RWPE2 (cell line): ENCODE measurements around the gene FAM174B.

Experiments
- ATAC-seq: fragments of 200-7000 bp; cut with Tn5 transposase; 3 replicates; pipeline ENCODE4 v1.9.1; 2021; ENCODE audit warnings: low read depth
- DNase-seq: peaks from one replicate; pipeline ENCODE4 v3.0.0-alpha.2; 2020; ENCODE audit warnings: low spot score
- H3K27ac ChIP-seq: fragments of 450-650 bp; 2 replicates; pipeline ENCODE4 v1.5.1; 2017; ENCODE audit warnings: mild to moderate bottlenecking; ENCODE audit not compliant: poor library complexity, severe bottlenecking
- H3K27me3 ChIP-seq: fragments of 250-450 bp; sonication (Bioruptor Pico); 2 replicates; pipeline ENCODE4 v1.5.1; 2021; ENCODE audit warnings: mild to moderate bottlenecking, moderate library complexity; ENCODE audit not compliant: insufficient read depth, poor library complexity, severe bottlenecking
- H3K36me3 ChIP-seq: fragments of 250-450 bp; sonication (Bioruptor Pico); 2 replicates; pipeline ENCODE4 v1.5.1; 2020; ENCODE audit warnings: low read depth, mild to moderate bottlenecking, moderate library complexity
- H3K4me1 ChIP-seq: fragments of 250-450 bp; sonication (Bioruptor Pico); 2 replicates; pipeline ENCODE4 v1.5.1; 2021; ENCODE audit warnings: mild to moderate bottlenecking, moderate library complexity; ENCODE audit not compliant: insufficient read depth, poor library complexity, severe bottlenecking
- H3K4me3 ChIP-seq: fragments of 250-450 bp; sonication (Bioruptor Pico); 2 replicates; pipeline ENCODE4 v1.5.1; 2021; ENCODE audit warnings: mild to moderate bottlenecking, moderate library complexity; ENCODE audit not compliant: severe bottlenecking
- H3K9me3 ChIP-seq: fragments of 250-450 bp; sonication (Bioruptor Pico); 2 replicates; pipeline ENCODE4 v1.5.1; 2021; ENCODE audit warnings: mild to moderate bottlenecking, moderate library complexity; ENCODE audit not compliant: severe bottlenecking
- TF ChIP-seq, protein P1 (sequence below): fragments of 450-650 bp; IDR thresholded peaks from one replicate; pipeline ENCODE4 v1.5.1; 2017; ENCODE audit warnings: mild to moderate bottlenecking, moderate library complexity; ENCODE audit not compliant: poor library complexity, severe bottlenecking

The FAM174B gene

DNA sequence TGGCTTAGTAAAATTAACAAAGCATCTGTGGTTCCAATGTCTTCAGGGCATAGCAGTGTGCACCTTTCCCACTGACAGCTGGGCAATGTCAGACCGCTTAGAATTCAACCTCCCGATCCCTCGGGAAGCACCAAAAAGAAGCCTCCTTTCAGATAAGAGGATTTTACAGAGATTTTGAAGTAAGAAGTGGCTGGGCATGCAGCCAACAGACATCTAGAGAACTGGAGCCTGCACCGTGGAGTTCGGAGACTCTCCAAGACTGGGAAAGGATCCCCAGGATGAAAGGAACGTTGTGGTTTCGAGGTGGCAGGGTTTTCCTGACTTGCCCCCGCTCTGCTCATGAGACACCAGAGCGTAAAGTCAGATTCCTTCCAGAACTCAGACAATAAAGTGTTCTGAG, 5.3 kb downstream of the FAM174B start:
- Histone ChIP-seq H3K9me3 (no peaks in the 10 kb centered on the region), H3K4me3 (no peak overlapping the region), H3K4me1 (no peaks in the 10 kb centered on the region), H3K27me3 (peaks cover 62% of the 10 kb centered on the region), H3K36me3 (no peaks in the 10 kb centered on the region), H3K27ac (no peak overlapping the region)
- TF ChIP-seq, protein P1, sequence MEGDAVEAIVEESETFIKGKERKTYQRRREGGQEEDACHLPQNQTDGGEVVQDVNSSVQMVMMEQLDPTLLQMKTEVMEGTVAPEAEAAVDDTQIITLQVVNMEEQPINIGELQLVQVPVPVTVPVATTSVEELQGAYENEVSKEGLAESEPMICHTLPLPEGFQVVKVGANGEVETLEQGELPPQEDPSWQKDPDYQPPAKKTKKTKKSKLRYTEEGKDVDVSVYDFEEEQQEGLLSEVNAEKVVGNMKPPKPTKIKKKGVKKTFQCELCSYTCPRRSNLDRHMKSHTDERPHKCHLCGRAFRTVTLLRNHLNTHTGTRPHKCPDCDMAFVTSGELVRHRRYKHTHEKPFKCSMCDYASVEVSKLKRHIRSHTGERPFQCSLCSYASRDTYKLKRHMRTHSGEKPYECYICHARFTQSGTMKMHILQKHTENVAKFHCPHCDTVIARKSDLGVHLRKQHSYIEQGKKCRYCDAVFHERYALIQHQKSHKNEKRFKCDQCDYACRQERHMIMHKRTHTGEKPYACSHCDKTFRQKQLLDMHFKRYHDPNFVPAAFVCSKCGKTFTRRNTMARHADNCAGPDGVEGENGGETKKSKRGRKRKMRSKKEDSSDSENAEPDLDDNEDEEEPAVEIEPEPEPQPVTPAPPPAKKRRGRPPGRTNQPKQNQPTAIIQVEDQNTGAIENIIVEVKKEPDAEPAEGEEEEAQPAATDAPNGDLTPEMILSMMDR: no peak
- DNase-seq (no peak), ATAC-seq (no peak)

DNA sequence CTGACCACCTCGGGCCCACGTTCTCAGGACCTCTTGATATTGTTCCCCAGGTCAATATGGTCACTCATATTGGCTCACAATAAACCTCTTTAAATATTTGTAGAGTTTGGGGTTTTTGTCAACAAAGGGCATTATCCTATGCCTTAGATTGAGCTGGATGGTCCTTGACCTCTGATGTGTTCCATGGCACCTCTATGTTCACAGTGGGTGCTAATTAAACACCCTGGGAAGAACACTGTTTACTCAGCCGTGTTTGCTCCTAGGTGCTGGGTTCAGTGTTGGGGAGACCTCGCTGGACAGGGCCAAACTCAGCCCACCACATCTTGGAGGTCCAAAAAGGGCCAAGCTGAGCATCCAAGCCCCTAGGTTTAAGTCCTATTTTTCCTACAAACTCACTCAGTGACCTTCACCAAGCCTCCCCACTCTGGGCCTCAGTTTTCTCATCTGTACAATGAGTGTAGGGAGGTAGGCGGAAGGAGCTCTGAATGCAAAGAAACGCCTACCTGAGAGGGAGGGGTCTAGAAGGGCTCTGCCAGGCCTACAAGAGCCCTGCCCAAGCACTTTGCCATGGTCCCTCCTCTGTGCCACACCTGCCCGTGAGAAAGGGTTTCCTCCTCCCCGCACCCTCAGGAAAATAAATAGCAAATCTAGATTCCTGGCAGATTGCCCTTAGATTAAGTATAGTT, 7.2 kb downstream of the FAM174B start:
- H3K4me1 ChIP-seq: no peaks in the 10 kb centered on the region
- H3K9me3 ChIP-seq: no peaks in the 10 kb centered on the region
- no peak overlapping the region for H3K27ac ChIP-seq
- no peak overlapping the region for H3K4me3 ChIP-seq
- DNase-seq (no peak), ATAC-seq (no peak)
- H3K27me3 ChIP-seq: peaks cover 48% of the 10 kb centered on the region
- H3K36me3 ChIP-seq: no peaks in the 10 kb centered on the region
- TF ChIP-seq, protein P1: no peak

DNA sequence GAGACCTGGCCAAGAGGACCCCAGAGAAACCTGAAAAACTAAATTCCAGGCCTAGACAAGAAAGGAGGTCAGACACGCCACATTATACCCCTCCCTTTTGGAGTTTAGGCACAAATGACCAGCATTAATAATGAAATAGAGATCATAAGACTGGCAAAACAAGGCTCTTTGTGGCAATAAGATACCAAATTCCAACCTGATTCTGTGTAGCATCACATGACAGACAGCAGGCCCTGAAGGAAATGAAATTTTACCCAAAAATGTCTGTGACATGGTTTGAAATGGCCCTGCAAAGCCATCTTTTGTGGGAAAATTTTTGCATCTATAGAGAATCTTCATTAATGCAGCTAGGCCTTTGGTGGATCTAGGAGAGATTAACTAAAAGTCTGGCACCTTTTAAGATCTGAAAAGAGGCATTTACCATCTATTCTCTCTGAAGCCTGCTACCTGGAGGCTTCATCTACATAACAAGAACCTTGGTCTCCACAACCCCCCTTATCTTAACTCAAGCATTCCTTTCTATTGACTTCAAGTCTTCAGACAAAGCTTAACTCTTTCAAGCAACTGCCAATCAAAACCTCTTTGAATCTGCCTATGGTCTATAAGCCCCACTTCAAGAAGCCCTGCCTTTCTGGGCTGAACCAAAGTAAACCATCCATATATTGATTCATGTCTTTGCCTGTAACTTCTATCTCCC, 8.0 kb downstream of the FAM174B start:
- H3K9me3 ChIP-seq: no peaks in the 10 kb centered on the region
- H3K27ac ChIP-seq: no peak overlapping the region
- DNase-seq (no peak), ATAC-seq (no peak)
- H3K4me3 ChIP-seq: no peak overlapping the region
- TF ChIP-seq, protein P1: no peak
- no peaks in the 10 kb centered on the region for H3K4me1 ChIP-seq
- H3K36me3 ChIP-seq: no peaks in the 10 kb centered on the region
- H3K27me3 ChIP-seq: peaks cover 41% of the 10 kb centered on the region

DNA sequence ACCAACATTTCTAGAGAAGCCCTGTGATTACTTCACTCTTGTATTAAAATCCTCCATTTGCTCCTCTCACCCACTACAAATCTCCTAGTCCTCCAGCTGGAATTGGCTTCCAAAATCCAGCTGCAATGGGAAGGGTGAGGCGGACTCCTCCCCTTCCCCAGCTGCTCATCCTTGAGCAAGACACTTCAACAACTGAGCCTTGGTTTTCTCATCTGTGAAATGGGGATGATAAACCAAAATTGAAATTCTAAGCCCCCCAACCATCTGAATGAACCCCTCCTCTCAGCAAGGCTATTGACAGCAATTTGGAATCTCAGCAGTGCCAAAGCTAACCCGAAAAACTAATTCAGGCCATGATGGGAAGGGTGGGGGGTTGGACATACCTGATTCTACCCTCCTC, 9.4 kb downstream of the FAM174B start:
- peaks cover 32% of the 10 kb centered on the region for H3K27me3 ChIP-seq
- no peak for ATAC-seq
- no peak overlapping the region for H3K27ac ChIP-seq
- no peaks in the 10 kb centered on the region for H3K4me1 ChIP-seq
- H3K9me3 ChIP-seq: no peaks in the 10 kb centered on the region
- TF ChIP-seq, protein P1: no peak
- H3K36me3 ChIP-seq: no peaks in the 10 kb centered on the region
- DNase-seq: no peak
- no peak overlapping the region for H3K4me3 ChIP-seq

DNA sequence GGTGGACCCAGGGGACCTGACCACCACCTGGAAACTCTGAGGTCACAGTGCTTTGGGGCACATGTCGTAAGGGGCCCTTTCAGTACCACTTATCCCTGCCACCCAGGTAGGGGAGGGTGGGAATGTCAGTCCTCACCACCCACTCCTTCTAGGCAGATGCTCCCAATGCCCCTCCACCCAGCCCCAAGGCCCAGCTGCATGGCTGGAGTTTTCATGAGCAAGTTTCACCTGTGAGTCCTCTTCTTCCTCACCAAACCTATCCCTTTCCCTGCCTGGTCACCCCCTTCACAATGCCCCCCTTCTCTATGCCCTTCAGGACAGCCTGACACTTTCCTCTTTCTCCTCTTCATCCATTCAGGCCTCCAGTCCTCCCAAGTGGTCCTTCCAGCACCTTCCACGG, 9.8 kb downstream of the FAM174B start:
- DNase-seq (no peak), ATAC-seq (no peak)
- H3K27ac ChIP-seq: no peak overlapping the region

More for the DNA sequence above, 9.8 kb downstream of the FAM174B start:
- Histone ChIP-seq H3K27me3 (peaks cover 28% of the 10 kb centered on the region), H3K4me1 (no peaks in the 10 kb centered on the region), H3K4me3 (no peak overlapping the region), H3K36me3 (no peaks in the 10 kb centered on the region), H3K9me3 (no peaks in the 10 kb centered on the region)
- TF ChIP-seq, protein P1: no peak
